K562 (cell line): Measurements from ENCODE around the gene GHRL. TPM values are rescaled to one million over a fixed set of nuclear protein-coding genes. Genes with fewer than 3 reads are reported as not detected.

ENCODE experiments used
- ATAC-seq: fragments of 200-7000 bp; cut with Tn5 transposase; 3 replicates; pipeline ENCODE4 v1.9.1; 2020; ENCODE audit warnings: moderate library complexity
- BruUV-seq: library from RNA; stranded (reverse); fragments of 400-500 nt; replicated peaks from 2 replicates; lab custom pipeline; 2021; lab: Mats Ljungman, UMichigan
- CTCF ChIA-PET: fragments of 300-600 bp; formaldehyde crosslinking; extraction: SDS; loops from one replicate; lab custom pipeline; 2021; ENCODE audit warnings: low intra/inter-chr PET ratio; lab: Yijun Ruan, JAX
- POLR2A ChIA-PET: fragments of 300-600, 350-650 bp; sonication (Branson Sonifier 250); formaldehyde crosslinking; extraction: SDS; loops from one replicate; lab custom pipeline; 2021; ENCODE audit warnings: antibody characterized with exemption, inconsistent platforms; lab: Yijun Ruan, JAX
- DNase-seq, 4 experiments: peaks; one replicate each; pipeline versions ENCODE4 v3.0.0 to v3.0.0-alpha.2; 2011 to 2018; ENCODE audit warnings: low spot score in 3 of 4, mixed read lengths in 3 of 4; ENCODE audit errors: extremely low read depth in 1 of 4
- FAIRE-seq: peaks from 2 replicates; lab custom pipeline; 2011; peaks lifted over from hg19 to GRCh38; lab: Jason Lieb, UNC
- H2AFZ ChIP-seq: 2 replicates; pipeline ENCODE4 v1.6.0; 2011; ENCODE audit warnings: low read depth, low read length, control low read depth, inconsistent platforms
- H3K27ac ChIP-seq: fragments of 200-600 bp; 3 replicates; pipeline ENCODE4 v1.8.0; 2011; ENCODE audit warnings: low read depth, mild to moderate bottlenecking, control low read depth, inconsistent platforms, low read length, moderate library complexity, mixed read lengths; ENCODE audit errors: extremely low read depth
- H3K27me3 ChIP-seq, 2 experiments: fragments of 300-600 bp in 1 of 2; 2 replicates in 1 of 2; 3 replicates in 1 of 2; pipeline versions ENCODE4 v1.6.0 to v1.8.0; 2011; ENCODE audit warnings: inconsistent platforms in 2 of 2, low read length in 2 of 2, mild to moderate bottlenecking in 1 of 2, mixed read lengths in 1 of 2, moderate library complexity in 1 of 2; ENCODE audit not compliant: control insufficient read depth in 2 of 2, insufficient read depth in 2 of 2
- H3K36me3 ChIP-seq: fragments of 300-600 bp; 3 replicates; pipeline ENCODE4 v1.8.0; 2011; ENCODE audit warnings: mild to moderate bottlenecking, low read length, inconsistent platforms; ENCODE audit not compliant: control insufficient read depth, insufficient read depth
- H3K4me1 ChIP-seq, 2 experiments: fragments of 200-600 bp in 1 of 2; replicated peaks in 1 of 2; 2 replicates in 1 of 2; 3 replicates in 1 of 2; pipeline versions ENCODE4 v1.5.1 to v1.8.0; 2011; ENCODE audit warnings: inconsistent platforms in 2 of 2, low read length in 2 of 2, mild to moderate bottlenecking in 1 of 2, mixed read lengths in 1 of 2, moderate library complexity in 1 of 2; ENCODE audit not compliant: control insufficient read depth in 2 of 2, insufficient read depth in 2 of 2
- H3K4me2 ChIP-seq: 2 replicates; pipeline ENCODE4 v1.6.1; 2011; ENCODE audit warnings: low read length, control low read depth, inconsistent platforms, mixed read lengths; ENCODE audit not compliant: insufficient read depth
- H3K4me3 ChIP-seq: fragments of 200-600 bp; sonication (generic), shearing (Covaris generic); 2 replicates; pipeline ENCODE4 v1.5.1; 2016; ENCODE audit warnings: control low read depth, inconsistent platforms
- H3K79me2 ChIP-seq: fragments of 200-600 bp; 3 replicates; pipeline ENCODE4 v1.8.0; 2011; ENCODE audit warnings: low read length, inconsistent platforms; ENCODE audit not compliant: control insufficient read depth, insufficient read depth
- H3K9ac ChIP-seq, 2 experiments: 2 replicates each; pipeline versions ENCODE4 v1.6.0 to v1.6.1; 2011; ENCODE audit warnings: low read depth in 2 of 2, low read length in 2 of 2, control low read depth in 1 of 2, inconsistent platforms in 1 of 2, mild to moderate bottlenecking in 1 of 2, mixed read lengths in 1 of 2; ENCODE audit not compliant: insufficient read depth in 1 of 2
- H3K9me1 ChIP-seq: one replicate; pipeline ENCODE4 v1.6.0; 2011; ENCODE audit warnings: inconsistent platforms, mild to moderate bottlenecking, low read length, moderate library complexity; ENCODE audit not compliant: control insufficient read depth, insufficient read depth
- H3K9me3 ChIP-seq: replicated peaks from 2 replicates; pipeline ENCODE4 v1.5.1; 2011; ENCODE audit warnings: low read depth, low read length, inconsistent platforms; ENCODE audit not compliant: control insufficient read depth, insufficient read depth
- H4K20me1 ChIP-seq: replicated peaks from 2 replicates; pipeline ENCODE4 v1.6.1; 2011; ENCODE audit warnings: low read length, inconsistent platforms, mixed read lengths; ENCODE audit not compliant: control insufficient read depth, insufficient read depth
- BCLAF1 ChIP-seq, 2 experiments: fragments of 450-650 bp in 1 of 2; IDR thresholded peaks; 2 replicates each; pipeline ENCODE4 v1.6.1; 2011 to 2017; ENCODE audit warnings: low read depth in 2 of 2, antibody characterized with exemption in 1 of 2, borderline replicate concordance in 1 of 2, low read length in 1 of 2, mild to moderate bottlenecking in 1 of 2, mixed read lengths in 1 of 2; ENCODE audit not compliant: control insufficient read depth in 1 of 2
- DNMT1 ChIP-seq: fragments of 450-650 bp; IDR thresholded peaks from 2 replicates; pipeline ENCODE4 v1.6.1; 2016; ENCODE audit warnings: antibody characterized with exemption, mild to moderate bottlenecking
- ELF1 ChIP-seq: fragments of 200-800 bp; sonication (Bioruptor generic); IDR thresholded peaks from 2 replicates; pipeline ENCODE4 v1.6.1; 2016; ENCODE audit warnings: missing genetic modification characterization, missing compliant biosample characterization
- ETV5 ChIP-seq: sonication (generic); formaldehyde crosslinking; IDR thresholded peaks from 2 replicates; pipeline ENCODE4 v1.4.0; 2020; ENCODE audit warnings: low read depth, mild to moderate bottlenecking, missing genetic modification reagents
- LARP7 ChIP-seq: fragments of 450-650 bp; IDR thresholded peaks from 2 replicates; pipeline ENCODE4 v1.6.1; 2016
- MAFG ChIP-seq: fragments of 450-650 bp; conservative IDR thresholded peaks from 2 replicates; pipeline ENCODE4 v1.6.1; 2016; ENCODE audit warnings: missing genetic modification characterization, missing compliant biosample characterization
- POLR2AphosphoS2 ChIP-seq: IDR thresholded peaks from 2 replicates; pipeline ENCODE4 v1.6.1; 2012; ENCODE audit warnings: low read length, improper control_type of control experiment
- SREBF1 ChIP-seq: fragments of 150-350 bp; IDR thresholded peaks from 2 replicates; pipeline ENCODE4 v1.6.1; 2014; ENCODE audit warnings: antibody characterized with exemption, low read depth, low read length, borderline replicate concordance
- TAF15 ChIP-seq: fragments of 200-400 bp; formaldehyde crosslinking; IDR thresholded peaks from 2 replicates; pipeline ENCODE4 v1.6.1; 2017; ENCODE audit warnings: mild to moderate bottlenecking, low read depth, low read length, moderate library complexity
- TCF7L2 ChIP-seq: fragments of 150-350 bp; IDR thresholded peaks from 2 replicates; pipeline ENCODE4 v1.6.1; 2016; ENCODE audit warnings: low read depth, mild to moderate bottlenecking, low read length, moderate library complexity
- TFAP4 ChIP-seq: sonication (generic); formaldehyde crosslinking; IDR thresholded peaks from 2 replicates; pipeline ENCODE4 v1.8.0; 2022; ENCODE audit warnings: missing genetic modification reagents, mild to moderate bottlenecking, moderate library complexity, borderline replicate concordance
- TRIM28 ChIP-seq: fragments of 450-650 bp; IDR thresholded peaks from 2 replicates; pipeline ENCODE4 v1.6.1; 2017
- ZNF121 ChIP-seq: sonication (generic); formaldehyde crosslinking; conservative IDR thresholded peaks from 2 replicates; pipeline ENCODE4 v1.8.0; 2022; ENCODE audit warnings: missing genetic modification reagents
- WGBS: fragments of 100-300 bp; shearing (Covaris generic); methylation state at CpG from one replicate; pipeline ENCODE4 v1.1.6; 2016; ENCODE audit warnings: low coverage, mixed read lengths; ENCODE audit not compliant: insufficient coverage; ENCODE audit errors: missing lambda C conversion rate; 5-methylcytosine and 5-hydroxymethylcytosine counted together
- in situ Hi-C: fragments of 300-500 bp; cut with MboI; formaldehyde crosslinking; loops from 4 replicates; pipeline ENCODE4 v1.15.0; 2018; ENCODE audit warnings: inconsistent platforms, mixed read lengths
- intact Hi-C: fragments of 100-400 bp; cut with micrococcal nuclease; formaldehyde crosslinking; loops from 2 replicates; pipeline ENCODE4 v1.14.2; 2022
- polyA plus RNA-seq, 8 experiments: library from polyadenylated mRNA; depleted of rRNA in 4 of 8; stranded (reverse) in 5 of 8; unstranded in 3 of 8; fragments of >200 nt; fragmentation: Nextera tagmentation in 2 of 8; fragmentation: Illumina TruSeq in 1 of 8; extraction: Ambion mirVana in 2 of 8; extraction: Trizol in 1 of 8; gene quantifications; 2 replicates each; pipeline versions ENCODE4 v1.2.1 to v1.2.3, GENCODE V29; 2011 to 2014; ENCODE audit warnings: inconsistent platforms in 1 of 8, missing spikeins in 1 of 8
- total RNA-seq, 7 experiments: library from RNA; depleted of rRNA in 6 of 7; stranded (reverse); fragments of >200 nt in 6 of 7; fragmentation: Illumina TruSeq in 2 of 7; extraction: Trizol in 2 of 7; gene quantifications; 2 replicates each; pipeline versions ENCODE4 v1.2.1 to v1.2.3, GENCODE V29; 2011 to 2021; ENCODE audit warnings: low replicate concordance in 1 of 7

Gene GHRL
- total and polyA plus RNA-seq, 9 of the 15 experiments (the other 6 are each of a cell fraction or from before 2014, with no cell fraction given), result 0.08 to 0.29 (median 0.15) TPM; not detected in 5

GRCh38 chr3:10277115-10277625, 15.6 kb downstream of the GHRL start:
- DNase-seq (no peak), FAIRE-seq (no peak), ATAC-seq (no peak)
- no peak overlapping the region for H3K4me3 ChIP-seq
- no peak overlapping the region for H2AFZ ChIP-seq
- no peak overlapping the region for H3K4me2 ChIP-seq
- no peak overlapping the region for H3K9ac ChIP-seq
- no peaks in the 10 kb centered on the region for H3K9me1 ChIP-seq
- intact Hi-C loops (no loop called here), in situ Hi-C loops (no loop called here)
- CTCF ChIA-PET, result no interaction called here
- peaks cover 33% of the 10 kb centered on the region for H3K79me2 ChIP-seq
- POLR2A ChIA-PET, result interaction anchor here (1.0 to 1.1 kb wide), 2 partner anchors 9 to 11 kb away, joined by 3 to 4 read pairs; no protein-coding TSS in a partner anchor
- no TSS peak for BruUV-seq
- peaks cover 87% of the 10 kb centered on the region for H3K36me3 ChIP-seq
- H3K27me3 ChIP-seq, result no peaks in the 10 kb centered on the region
- no peak overlapping the region for H3K27ac ChIP-seq
- TF ChIP-seq SREBF1 (no peak), ZNF121 (CRISPR knock-in tag) (no peak), TAF15 (no peak), TRIM28 (no peak), DNMT1 (no peak), ETV5 (CRISPR knock-in tag) (no peak), TCF7L2 (no peak), BCLAF1 (IDR thresholded peaks at IDR 0.05; ENCODE audit: borderline replicate concordance in 1 of 2, control insufficient read depth in 1 of 2, low read depth in 2 of 2, low read length in 1 of 2) (no peak), POLR2AphosphoS2 (no peak), TFAP4 (no peak), MAFG (tag) (no peak), LARP7 (no peak), ELF1 (no peak)
- H3K9me3 ChIP-seq, result no peaks in the 10 kb centered on the region
- peaks cover 7 to 29% of the 10 kb centered on the region in 2 experiments; a peak in 3 of 5 replicates for H3K4me1 ChIP-seq
- no peaks in the 10 kb centered on the region; the same call in none of the 2 replicates for H4K20me1 ChIP-seq
- 54% methylated on average over 3 of the region's 3 CpGs for WGBS
